A673 (cell line): Measurements from ENCODE around the gene SPATA13.

ENCODE experiments used
- CTCF ChIP-seq: fragments of 300-800, 200-600 bp; sonication (generic); conservative IDR thresholded peaks from 2 replicates; pipeline ENCODE4 v1.5.1; 2017; ENCODE audit warnings: low read depth, mild to moderate bottlenecking, antibody characterized with exemption, low read length, moderate library complexity, mixed read lengths
- EZH2 ChIP-seq: fragments of 200-600 bp; sonication (generic); IDR thresholded peaks from 2 replicates; pipeline ENCODE4 v1.6.1; 2017; ENCODE audit warnings: borderline replicate concordance, low read depth, mild to moderate bottlenecking, mixed read lengths, antibody characterized with exemption, low read length; ENCODE audit not compliant: poor library complexity, severe bottlenecking

GRCh38 chr13:24183741-24184182, 23.2 kb downstream of the SPATA13 start:
- TF ChIP-seq CTCF (no peak), EZH2 (no peak)
